ENCODE measurements around the gene ANKRD34A.

DNA sequence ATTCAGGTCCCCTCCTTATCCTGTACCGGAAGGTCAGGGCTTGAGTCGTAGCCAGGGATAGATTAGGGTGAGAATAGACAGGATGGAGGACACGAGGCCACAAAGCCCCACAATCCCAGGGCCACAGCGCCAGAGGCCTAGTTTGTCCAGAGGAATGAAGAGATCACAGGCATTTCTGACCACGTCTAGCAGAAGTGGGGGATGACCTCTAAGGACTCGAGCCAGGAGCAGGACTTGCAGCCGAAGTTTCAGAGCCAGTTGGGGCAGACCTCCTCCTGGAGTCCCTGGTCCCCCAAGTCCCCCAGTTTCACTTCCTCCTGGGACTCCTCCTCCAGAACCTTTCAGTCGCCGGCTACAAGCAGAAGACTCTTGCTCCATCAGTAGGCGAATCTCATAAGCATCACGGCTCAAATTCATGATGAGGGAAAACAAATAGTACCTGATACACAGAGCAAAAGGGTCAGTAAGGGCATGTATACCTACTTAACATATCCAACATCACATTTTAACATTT, 52.2 kb downstream of the ANKRD34A start:
- TF ChIP-seq, protein P1, sequence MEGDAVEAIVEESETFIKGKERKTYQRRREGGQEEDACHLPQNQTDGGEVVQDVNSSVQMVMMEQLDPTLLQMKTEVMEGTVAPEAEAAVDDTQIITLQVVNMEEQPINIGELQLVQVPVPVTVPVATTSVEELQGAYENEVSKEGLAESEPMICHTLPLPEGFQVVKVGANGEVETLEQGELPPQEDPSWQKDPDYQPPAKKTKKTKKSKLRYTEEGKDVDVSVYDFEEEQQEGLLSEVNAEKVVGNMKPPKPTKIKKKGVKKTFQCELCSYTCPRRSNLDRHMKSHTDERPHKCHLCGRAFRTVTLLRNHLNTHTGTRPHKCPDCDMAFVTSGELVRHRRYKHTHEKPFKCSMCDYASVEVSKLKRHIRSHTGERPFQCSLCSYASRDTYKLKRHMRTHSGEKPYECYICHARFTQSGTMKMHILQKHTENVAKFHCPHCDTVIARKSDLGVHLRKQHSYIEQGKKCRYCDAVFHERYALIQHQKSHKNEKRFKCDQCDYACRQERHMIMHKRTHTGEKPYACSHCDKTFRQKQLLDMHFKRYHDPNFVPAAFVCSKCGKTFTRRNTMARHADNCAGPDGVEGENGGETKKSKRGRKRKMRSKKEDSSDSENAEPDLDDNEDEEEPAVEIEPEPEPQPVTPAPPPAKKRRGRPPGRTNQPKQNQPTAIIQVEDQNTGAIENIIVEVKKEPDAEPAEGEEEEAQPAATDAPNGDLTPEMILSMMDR (conservative IDR thresholded peaks at IDR 0.05; ENCODE audit: low read depth, low read length) = no peak
- TF ChIP-seq POLR2A (IDR thresholded peaks at IDR 0.05; ENCODE audit: low read depth, low read length) (no peak), RAD21 (IDR thresholded peaks at IDR 0.05; ENCODE audit: low read length) (no peak), ELK1 (IDR thresholded peaks at IDR 0.05; ENCODE audit: borderline replicate concordance, low read depth, low read length) (no peak), MAFK (IDR thresholded peaks at IDR 0.05; ENCODE audit: low read depth, low read length) (no peak)

All from IMR-90 (cell line).